Activated CD4-positive, alpha-beta T cell treated with anti-CD3 and anti-CD28 coated beads, Interleukin-2, amount 50 U/mL, for 48 hours (primary cell): ENCODE measurements around the gene COL4A1.

Experiments used
- DNase-seq, 2 experiments: peaks; one replicate each; pipeline ENCODE4 v3.0.0-alpha.2; 2020

COL4A1 gene

GRCh38 chr13:110340812-110341444 is 34.0 kb upstream of the COL4A1 start:
- peak; percentile 59 to 67 for DNase-seq

- DNase-seq, result no peak
These were observed 33.1 kb upstream of the COL4A1 start for GRCh38 chr13:110339975-110340550.

- no peak for DNase-seq
These were observed 32.3 kb upstream of the COL4A1 start for GRCh38 chr13:110339263-110339662.

GRCh38 chr13:110338441-110339101 is 31.6 kb upstream of the COL4A1 start:
- no peak for DNase-seq

- no peak for DNase-seq
These were observed 30.3 kb upstream of the COL4A1 start for GRCh38 chr13:110337247-110337646.

GRCh38 chr13:110336681-110337080 is 29.7 kb upstream of the COL4A1 start:
- no peak for DNase-seq

GRCh38 chr13:110336108-110336507 is 29.2 kb upstream of the COL4A1 start:
- DNase-seq, result no peak

GRCh38 chr13:110334841-110335490 is 28.0 kb upstream of the COL4A1 start:
- no peak for DNase-seq

- no peak for DNase-seq
These were observed 27.3 kb upstream of the COL4A1 start for GRCh38 chr13:110334256-110334655.

- DNase-seq, result no peak
These were observed 26.9 kb upstream of the COL4A1 start for GRCh38 chr13:110333837-110334236.

GRCh38 chr13:110332750-110333149 is 25.8 kb upstream of the COL4A1 start:
- no peak for DNase-seq

- no peak for DNase-seq
These were observed 24.4 kb upstream of the COL4A1 start for GRCh38 chr13:110331362-110331761.

GRCh38 chr13:110330491-110331011 is 23.6 kb upstream of the COL4A1 start:
- no peak for DNase-seq

GRCh38 chr13:110329798-110330461 is 23.0 kb upstream of the COL4A1 start:
- no peak for DNase-seq

- DNase-seq, result no peak
These were observed 22.3 kb upstream of the COL4A1 start for GRCh38 chr13:110329258-110329657.

GRCh38 chr13:110328573-110328972 is 21.6 kb upstream of the COL4A1 start:
- DNase-seq, result no peak

- DNase-seq, result no peak
These were observed 20.2 kb upstream of the COL4A1 start for GRCh38 chr13:110327051-110327721.

GRCh38 chr13:110326263-110326904 is 19.4 kb upstream of the COL4A1 start:
- DNase-seq, result no peak

- DNase-seq, result no peak
These were observed 17.2 kb upstream of the COL4A1 start for GRCh38 chr13:110324026-110324749.

- DNase-seq, result no peak
These were observed 16.4 kb upstream of the COL4A1 start for GRCh38 chr13:110323172-110323891.

- DNase-seq, result no peak
These were observed 15.8 kb upstream of the COL4A1 start for GRCh38 chr13:110322828-110323171.
